ENCODE results near the gene C15orf39.

The C15orf39 gene

GRCh38 chr15:75207618-75208500 is 6.2 kb downstream of the C15orf39 start:
- H3K27me3 ChIP-seq (ENCODE audit: insufficient read depth, poor library complexity, severe bottlenecking), result no peaks in the 10 kb centered on the region
- no peak overlapping the region for H3K27ac ChIP-seq (replicated peaks)
- DNase-seq (ENCODE audit: low read depth in 1 of 2, low spot score in 1 of 2), result peak in 1 of 2 experiments; percentile 20
- TF ChIP-seq POLR2AphosphoS5 (IDR thresholded peaks at IDR 0.05; ENCODE audit: low read depth), result peak; percentile 23; the same call in 1 of the 2 replicates
- TF ChIP-seq GABPA (IDR thresholded peaks at IDR 0.05; ENCODE audit: low read depth), result no peak
- no peak for TF ChIP-seq REST (IDR thresholded peaks at IDR 0.05; ENCODE audit: insufficient replicate concordance, low read depth)
- no peak overlapping the region for H3K4me3 ChIP-seq (replicated peaks; ENCODE audit: insufficient read depth, low read length)

GRCh38 chr15:75208501-75209288 is 7.0 kb downstream of the C15orf39 start:
- Histone ChIP-seq H3K27me3 (ENCODE audit: insufficient read depth, poor library complexity, severe bottlenecking) (no peaks in the 10 kb centered on the region), H3K4me3 (replicated peaks; ENCODE audit: insufficient read depth, low read length) (no peak overlapping the region), H3K27ac (replicated peaks) (no peak overlapping the region)
- DNase-seq (ENCODE audit: low read depth in 1 of 2, low spot score in 1 of 2), result peak in 1 of 2 experiments; percentile 14
- TF ChIP-seq CTCF (IDR thresholded peaks at IDR 0.05; ENCODE audit: insufficient read depth, low read length) (no peak), SPI1 (IDR thresholded peaks at IDR 0.05; ENCODE audit: borderline replicate concordance, low read depth) (no peak), POLR2AphosphoS5 (IDR thresholded peaks at IDR 0.05; ENCODE audit: low read depth) (no peak), REST (IDR thresholded peaks at IDR 0.05; ENCODE audit: insufficient replicate concordance, low read depth) (no peak), GABPA (IDR thresholded peaks at IDR 0.05; ENCODE audit: low read depth) (no peak)

GRCh38 chr15:75209289-75209676 is 7.6 kb downstream of the C15orf39 start:
- no peak for TF ChIP-seq SPI1 (IDR thresholded peaks at IDR 0.05; ENCODE audit: borderline replicate concordance, low read depth)
- TF ChIP-seq CTCF (IDR thresholded peaks at IDR 0.05; ENCODE audit: insufficient read depth, low read length), result no peak
- TF ChIP-seq POLR2AphosphoS5 (IDR thresholded peaks at IDR 0.05; ENCODE audit: low read depth), result no peak; the same call in 1 of the 2 replicates
- no peak for TF ChIP-seq GABPA (IDR thresholded peaks at IDR 0.05; ENCODE audit: low read depth)
- H3K4me3 ChIP-seq (replicated peaks; ENCODE audit: insufficient read depth, low read length), result no peak overlapping the region
- no peaks in the 10 kb centered on the region for H3K27me3 ChIP-seq (ENCODE audit: insufficient read depth, poor library complexity, severe bottlenecking)
- DNase-seq (ENCODE audit: low read depth in 1 of 2, low spot score in 1 of 2), result no peak
- H3K27ac ChIP-seq (replicated peaks), result no peak overlapping the region

- TF ChIP-seq POLR2AphosphoS5 (IDR thresholded peaks at IDR 0.05; ENCODE audit: low read depth) (no peak), SPI1 (IDR thresholded peaks at IDR 0.05; ENCODE audit: borderline replicate concordance, low read depth) (no peak), CTCF (IDR thresholded peaks at IDR 0.05; ENCODE audit: insufficient read depth, low read length) (no peak), REST (IDR thresholded peaks at IDR 0.05; ENCODE audit: insufficient replicate concordance, low read depth) (no peak), GABPA (IDR thresholded peaks at IDR 0.05; ENCODE audit: low read depth) (no peak)
- Histone ChIP-seq H3K27me3 (ENCODE audit: insufficient read depth, poor library complexity, severe bottlenecking) (no peaks in the 10 kb centered on the region), H3K27ac (replicated peaks) (no peak overlapping the region), H3K4me3 (replicated peaks; ENCODE audit: insufficient read depth, low read length) (no peak overlapping the region)
- DNase-seq (ENCODE audit: low read depth in 1 of 2, low spot score in 1 of 2), result no peak
Observed at GRCh38 chr15:75210811-75211230, 9.1 kb downstream of the C15orf39 start.

All from HL-60 (cell line).